Fibroblast of pulmonary artery (primary cell): ENCODE data around the gene MSI2.
A peak's percentile ranks its signal among the peaks of the same experiment; 100 is the strongest.

ENCODE experiments used
- DNase-seq: peaks from one replicate; pipeline ENCODE4 v3.0.0-alpha.2; 2010; ENCODE audit warnings: low read depth
- H3K4me3 ChIP-seq: replicated peaks from 2 replicates; pipeline ENCODE4 v1.5.1; 2011; ENCODE audit warnings: low read depth, mild to moderate bottlenecking, control low read depth, low read length, moderate library complexity
- TF ChIP-seq, protein P1 (sequence below): IDR thresholded peaks from 2 replicates; pipeline ENCODE4 v1.5.1; 2011; ENCODE audit warnings: mild to moderate bottlenecking, control low read depth, low read length, inconsistent platforms; ENCODE audit errors: missing control alignments

The MSI2 gene

DNA sequence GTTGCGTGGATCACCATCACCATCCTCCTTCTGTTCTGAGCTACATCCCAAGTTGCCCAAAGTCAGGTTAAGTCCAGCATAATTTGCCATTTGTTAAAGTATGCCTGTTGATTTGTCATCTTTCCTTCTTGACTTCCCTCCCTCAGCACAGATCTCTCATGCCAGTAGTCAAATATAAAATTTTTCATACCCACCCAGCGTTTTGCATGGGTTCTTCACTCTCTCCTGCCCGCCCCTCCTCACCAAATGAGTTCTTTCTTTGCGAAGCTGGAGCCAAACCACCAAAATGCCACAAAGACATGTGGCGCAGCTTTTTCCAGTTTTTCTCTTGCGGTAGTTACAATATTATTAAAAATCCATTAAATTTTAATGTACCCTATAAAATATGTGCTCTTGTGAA lies 167.2 kb downstream of the MSI2 start:
- DNase-seq = no peak
- H3K4me3 ChIP-seq = no peak overlapping the region
- TF ChIP-seq, protein P1, sequence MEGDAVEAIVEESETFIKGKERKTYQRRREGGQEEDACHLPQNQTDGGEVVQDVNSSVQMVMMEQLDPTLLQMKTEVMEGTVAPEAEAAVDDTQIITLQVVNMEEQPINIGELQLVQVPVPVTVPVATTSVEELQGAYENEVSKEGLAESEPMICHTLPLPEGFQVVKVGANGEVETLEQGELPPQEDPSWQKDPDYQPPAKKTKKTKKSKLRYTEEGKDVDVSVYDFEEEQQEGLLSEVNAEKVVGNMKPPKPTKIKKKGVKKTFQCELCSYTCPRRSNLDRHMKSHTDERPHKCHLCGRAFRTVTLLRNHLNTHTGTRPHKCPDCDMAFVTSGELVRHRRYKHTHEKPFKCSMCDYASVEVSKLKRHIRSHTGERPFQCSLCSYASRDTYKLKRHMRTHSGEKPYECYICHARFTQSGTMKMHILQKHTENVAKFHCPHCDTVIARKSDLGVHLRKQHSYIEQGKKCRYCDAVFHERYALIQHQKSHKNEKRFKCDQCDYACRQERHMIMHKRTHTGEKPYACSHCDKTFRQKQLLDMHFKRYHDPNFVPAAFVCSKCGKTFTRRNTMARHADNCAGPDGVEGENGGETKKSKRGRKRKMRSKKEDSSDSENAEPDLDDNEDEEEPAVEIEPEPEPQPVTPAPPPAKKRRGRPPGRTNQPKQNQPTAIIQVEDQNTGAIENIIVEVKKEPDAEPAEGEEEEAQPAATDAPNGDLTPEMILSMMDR = no peak

DNA sequence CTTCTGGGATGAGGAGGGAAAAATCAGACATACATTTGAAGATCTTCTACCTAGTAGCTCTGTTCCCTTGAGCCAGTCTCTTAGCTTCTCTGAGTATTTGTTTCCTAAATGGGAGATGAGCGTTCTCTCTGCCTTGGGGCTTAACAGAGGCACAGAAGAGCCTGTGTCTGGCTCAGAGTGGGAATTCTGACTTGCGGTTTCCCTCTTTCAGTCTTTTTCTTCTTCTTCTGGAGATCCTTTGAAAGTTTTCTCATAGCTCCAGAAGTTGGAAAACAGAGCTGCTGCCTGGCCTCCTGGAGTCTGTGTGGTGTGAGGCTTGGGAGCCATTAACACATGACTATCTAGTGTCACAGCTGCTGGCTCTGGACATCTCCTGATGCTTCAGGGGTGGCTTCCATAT lies 167.9 kb downstream of the MSI2 start:
- TF ChIP-seq, protein P1 = no peak

DNA sequence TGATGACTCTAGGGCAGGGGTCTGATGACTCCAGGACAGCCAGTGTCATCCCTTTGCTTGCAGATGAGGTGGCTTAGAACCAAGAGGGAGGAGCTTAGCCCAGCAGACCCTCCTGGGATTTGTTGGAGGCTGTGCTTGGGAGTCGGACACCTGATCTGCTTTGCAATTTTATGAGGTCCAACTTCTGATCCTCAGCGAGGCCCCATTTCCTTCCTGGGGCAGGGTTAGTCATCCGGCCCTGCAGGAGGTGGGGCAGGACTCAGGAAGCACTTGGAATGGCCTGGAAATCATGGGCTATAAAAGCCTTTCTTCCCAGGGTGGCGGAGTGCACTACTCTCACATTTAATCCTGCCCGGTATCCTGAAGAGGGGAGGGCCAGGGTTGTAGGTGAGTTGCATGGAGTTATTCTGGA lies 168.5 kb downstream of the MSI2 start:
- no peak overlapping the region for H3K4me3 ChIP-seq
- DNase-seq = peak; percentile 56
- TF ChIP-seq, protein P1 = no peak

More for the DNA sequence above, 167.9 kb downstream of the MSI2 start:
- DNase-seq = no peak
- H3K4me3 ChIP-seq = no peak overlapping the region

DNA sequence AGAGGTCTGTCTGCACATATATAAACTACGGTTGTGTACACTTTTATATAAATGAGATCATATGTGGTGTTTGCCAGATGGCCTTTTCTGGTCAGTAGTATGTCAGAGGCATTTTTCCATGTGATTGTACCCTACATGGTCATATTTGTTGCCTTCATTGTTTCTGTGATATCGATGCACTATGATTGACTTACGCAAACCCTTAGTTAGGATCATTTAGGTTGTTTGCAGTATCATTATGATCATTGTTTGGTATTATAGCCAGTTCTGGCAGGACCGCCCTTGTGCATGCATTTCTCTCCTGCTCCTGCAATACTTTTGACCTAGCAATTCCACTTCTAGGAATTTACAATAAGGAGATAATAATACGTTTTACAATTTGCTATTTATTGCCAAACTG lies 169.1 kb downstream of the MSI2 start:
- no peak for DNase-seq
- no peak overlapping the region for H3K4me3 ChIP-seq
- TF ChIP-seq, protein P1 = no peak

DNA sequence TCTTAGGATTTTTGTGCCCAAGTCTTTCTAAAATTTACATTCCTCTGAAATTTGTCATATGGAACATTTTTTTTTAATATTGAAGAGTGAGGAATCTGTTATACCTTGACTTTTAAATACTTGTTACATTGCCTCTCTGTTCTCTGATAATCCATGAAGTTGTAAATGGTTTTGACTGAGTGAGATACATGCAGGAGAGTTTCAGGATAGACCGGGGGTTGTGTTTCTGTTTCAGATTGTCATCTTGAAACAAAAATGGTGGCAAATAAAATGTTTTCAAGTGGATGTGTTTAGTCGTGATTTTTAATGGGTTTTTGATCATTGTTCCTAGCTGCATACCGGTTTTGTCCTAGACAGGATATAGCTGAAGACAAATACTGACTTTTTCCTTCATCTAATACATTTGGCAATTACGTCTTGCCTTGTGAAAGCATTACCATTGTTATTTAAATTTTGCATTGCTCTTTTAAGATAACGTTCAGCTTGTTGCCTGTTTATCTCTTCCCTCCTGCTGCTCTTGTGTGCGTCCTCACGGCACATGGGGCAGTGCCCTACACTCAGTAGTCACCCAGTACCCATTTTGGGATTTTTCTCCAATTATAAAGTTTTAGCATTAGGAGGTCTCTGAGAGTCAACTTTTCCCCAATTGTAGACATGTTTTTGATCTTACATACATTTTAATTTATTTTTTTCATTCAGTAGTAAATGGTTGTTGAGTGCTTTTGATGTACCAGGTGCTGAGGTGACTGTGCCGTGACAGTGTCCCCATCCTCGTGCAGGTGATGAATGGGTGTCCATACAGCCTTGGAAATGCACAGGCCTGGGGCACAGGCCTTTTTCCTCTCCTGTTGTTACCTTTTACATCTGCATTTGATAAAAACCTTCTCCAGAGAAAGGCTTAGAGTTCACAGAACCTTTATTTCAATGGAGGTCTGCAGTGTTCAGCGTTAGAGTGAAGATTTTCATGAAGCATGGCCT lies 169.9 kb downstream of the MSI2 start:
- TF ChIP-seq, protein P1 = no peak
- H3K4me3 ChIP-seq = no peak overlapping the region
- DNase-seq = no peak

DNA sequence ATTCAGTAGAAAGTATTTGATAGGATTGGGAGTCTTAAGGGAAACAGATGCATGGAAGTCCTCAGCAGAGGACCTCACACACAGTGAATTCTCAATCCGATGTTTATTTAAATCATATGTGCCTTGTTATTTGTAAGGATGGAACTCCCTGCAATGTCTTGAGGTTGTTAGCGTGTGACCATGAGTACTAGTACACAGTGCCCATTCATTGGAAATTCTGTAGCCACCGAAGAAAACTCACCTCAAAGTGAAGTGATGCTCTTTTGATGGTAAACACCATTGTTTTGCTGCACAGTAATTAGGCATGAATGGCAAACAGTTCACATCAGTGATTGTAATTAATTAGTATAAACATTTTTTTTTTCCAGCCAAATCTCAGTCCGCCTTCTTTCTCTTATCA lies 173.6 kb downstream of the MSI2 start:
- DNase-seq = no peak
- no peak overlapping the region for H3K4me3 ChIP-seq

More for the DNA sequence above, 173.6 kb downstream of the MSI2 start:
- TF ChIP-seq, protein P1 = no peak
